WERI-Rb-1 (cell line): ENCODE data around the gene LRCH4.

Experiments used
- DNase-seq: peaks from one replicate; pipeline ENCODE4 v3.0.0-alpha.2; 2020
- H3K27ac ChIP-seq: fragments of 250-450 bp; sonication (Bioruptor Pico); 2 replicates; pipeline ENCODE4 v1.5.1; 2020; ENCODE audit warnings: mild to moderate bottlenecking, moderate library complexity
- H3K27me3 ChIP-seq: fragments of 250-450 bp; sonication (Bioruptor Pico); 2 replicates; pipeline ENCODE4 v1.5.1; 2021; ENCODE audit warnings: mild to moderate bottlenecking, low read depth, moderate library complexity; ENCODE audit not compliant: insufficient read depth, severe bottlenecking
- H3K36me3 ChIP-seq: fragments of 250-450 bp; sonication (Bioruptor Pico); 2 replicates; pipeline ENCODE4 v1.5.1; 2020; ENCODE audit warnings: mild to moderate bottlenecking, moderate library complexity
- H3K4me3 ChIP-seq: 2 replicates; pipeline ENCODE4 v1.5.1; 2011; ENCODE audit warnings: low read depth, mild to moderate bottlenecking, control low read depth, low read length
- H3K9me3 ChIP-seq: fragments of 250-450 bp; sonication (Bioruptor Pico); 2 replicates; pipeline ENCODE4 v1.5.1; 2021; ENCODE audit warnings: mild to moderate bottlenecking, moderate library complexity; ENCODE audit not compliant: severe bottlenecking
- CTCF ChIP-seq: IDR thresholded peaks from 2 replicates; pipeline ENCODE4 v1.5.1; 2011; ENCODE audit warnings: low read depth, mild to moderate bottlenecking, control low read depth, inconsistent platforms, low read length

Gene LRCH4

GRCh38 chr7:100576384-100576993, 9.4 kb downstream of the LRCH4 start:
- Histone ChIP-seq H3K36me3 (peaks cover 59% of the 10 kb centered on the region), H3K27ac (no peak overlapping the region), H3K9me3 (no peaks in the 10 kb centered on the region), H3K27me3 (no peaks in the 10 kb centered on the region), H3K4me3 (no peak overlapping the region)
- TF ChIP-seq CTCF: no peak
- DNase-seq: no peak

- H3K36me3 ChIP-seq: peaks cover 53% of the 10 kb centered on the region
- DNase-seq: no peak
- H3K27ac ChIP-seq: no peak overlapping the region
Measured at GRCh38 chr7:100575746-100576383, 10.1 kb downstream of the LRCH4 start.

GRCh38 chr7:100575206-100575631, 10.7 kb downstream of the LRCH4 start:
- Histone ChIP-seq H3K9me3 (no peaks in the 10 kb centered on the region), H3K4me3 (no peak overlapping the region), H3K27me3 (no peaks in the 10 kb centered on the region), H3K27ac (no peak overlapping the region), H3K36me3 (peaks cover 46% of the 10 kb centered on the region)
- DNase-seq: no peak
- TF ChIP-seq CTCF: no peak

More at GRCh38 chr7:100575746-100576383, 10.1 kb downstream of the LRCH4 start:
- Histone ChIP-seq H3K4me3 (no peak overlapping the region), H3K27me3 (no peaks in the 10 kb centered on the region), H3K9me3 (no peaks in the 10 kb centered on the region)
- no peak for TF ChIP-seq CTCF

GRCh38 chr7:100574362-100575205, 11.3 kb downstream of the LRCH4 start:
- TF ChIP-seq CTCF: no peak
- Histone ChIP-seq H3K27ac (no peak overlapping the region), H3K27me3 (no peaks in the 10 kb centered on the region), H3K36me3 (peaks cover 40% of the 10 kb centered on the region), H3K4me3 (no peak overlapping the region), H3K9me3 (no peaks in the 10 kb centered on the region)
- DNase-seq: no peak

GRCh38 chr7:100573691-100574361, 12.1 kb downstream of the LRCH4 start, which contains the start of gene SAP25:
SAP25 (minus strand) TSS chr7:100573900; CDS start chr7:100573742, 158 bp downstream.
- H3K27me3 ChIP-seq: no peaks in the 10 kb centered on the region
- no peak for TF ChIP-seq CTCF
- peaks cover 36% of the 10 kb centered on the region for H3K36me3 ChIP-seq
- no peak within 1 kb of the TSS for H3K4me3 ChIP-seq
- no peak within 1 kb of the TSS for H3K27ac ChIP-seq
- H3K9me3 ChIP-seq: no peaks in the 10 kb centered on the region
- no peak for DNase-seq
